Measurements from ENCODE around the gene BAZ1B. TPM values are rescaled to one million over a fixed set of nuclear protein-coding genes. Genes with fewer than 3 reads are reported as not detected.
"Not testable (repeated sequence)": the region's sequence is repeated elsewhere in the genome, so short reads cannot be mapped to it uniquely, and the experiment has no call there.

BAZ1B gene
- total and polyA plus RNA-seq, 5 donors from 2014 or later = 13.0 to 61.8 (median 13.9) TPM

DNA sequence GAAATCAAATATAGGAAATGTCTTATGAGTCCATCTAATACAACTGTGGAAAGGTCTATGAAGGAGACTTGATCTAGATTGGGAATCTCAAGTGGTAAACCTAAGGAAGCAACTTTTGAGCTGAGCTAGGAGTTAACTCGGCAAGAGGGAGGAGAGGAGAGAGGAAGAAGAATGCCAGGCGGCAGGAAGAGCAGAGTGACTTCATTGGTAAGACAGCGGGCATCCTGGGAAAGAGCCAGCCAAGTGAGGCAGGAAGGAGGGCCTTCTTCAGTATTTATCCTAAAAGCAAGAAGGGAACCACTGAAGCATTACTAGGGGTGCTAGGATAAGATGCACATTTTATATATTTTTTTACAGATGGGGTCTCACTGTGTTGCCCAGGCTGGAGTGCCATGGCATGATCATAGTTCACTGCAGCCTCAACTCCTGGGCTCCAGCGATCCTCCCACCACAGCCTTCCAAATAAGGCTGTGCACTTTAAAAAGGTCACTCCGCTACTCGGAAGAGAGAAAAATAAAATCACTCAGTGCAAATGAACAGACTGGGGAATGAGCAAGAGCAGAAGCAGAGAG is 33.4 kb upstream of the BAZ1B start:
- H3K4me3 Mint-ChIP-seq = peak overlapping the region; percentile 91 to 100 (median 95)
- peaks cover 19 to 44% (median 33%) of the 10 kb centered on the region in 4 donors for H3K4me1 Mint-ChIP-seq
- no peaks in the 10 kb centered on the region for H3K9me3 Mint-ChIP-seq
- H3K4me3 ChIP-seq (ENCODE audit: low read depth, low read length) = peak overlapping the region; percentile 88
- peaks cover 12% of the 10 kb centered on the region for H3K36me3 Mint-ChIP-seq
- peaks cover 22% of the 10 kb centered on the region for H3K4me1 ChIP-seq (ENCODE audit: control insufficient read depth, insufficient read depth, low read length, poor library complexity, severe bottlenecking)
- H3K9me3 ChIP-seq (ENCODE audit: control insufficient read depth in 2 of 2, low read length in 2 of 2) = no peaks in the 10 kb centered on the region
- peak overlapping the region; percentile 14 to 96 (median 83) for H3K27ac Mint-ChIP-seq
- peak overlapping the region; percentile 99 for H3K27ac ChIP-seq (ENCODE audit: insufficient read depth, low read length, poor library complexity, severe bottlenecking)
- ATAC-seq (ENCODE audit: low read depth in 2 of 2) = no peak
- H3K27me3 Mint-ChIP-seq = peaks cover 4% of the 10 kb centered on the region
- peaks cover 28% of the 10 kb centered on the region for H3K36me3 ChIP-seq (ENCODE audit: control insufficient read depth, insufficient read depth, low read length)
- DNase-seq = no peak
- H3K27me3 ChIP-seq (ENCODE audit: control insufficient read depth, insufficient read depth, low read length) = no peaks in the 10 kb centered on the region

DNA sequence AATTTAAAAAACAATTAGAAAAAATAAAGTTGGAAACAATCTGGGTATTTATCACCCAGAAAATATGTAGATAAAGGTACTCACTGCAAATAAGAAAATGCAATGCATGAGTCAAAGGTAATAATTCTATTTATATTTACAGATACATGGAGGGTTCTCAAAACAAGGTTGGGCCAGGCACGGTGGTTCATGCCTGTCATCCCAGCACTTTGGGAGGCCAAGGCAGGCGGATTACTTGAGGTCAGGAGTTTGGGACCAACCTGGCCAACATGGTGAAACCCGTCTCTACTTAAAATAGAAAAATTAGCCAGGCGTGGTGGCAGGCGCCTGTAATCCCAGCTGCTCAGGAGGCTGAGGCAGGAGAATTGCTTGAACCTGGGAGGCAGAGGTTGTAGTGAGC is 28.0 kb upstream of the BAZ1B start:
- H3K27me3 ChIP-seq (ENCODE audit: control insufficient read depth, insufficient read depth, low read length); ATAC-seq (ENCODE audit: low read depth in 2 of 2); H3K27ac ChIP-seq (ENCODE audit: insufficient read depth, low read length, poor library complexity, severe bottlenecking); H3K9me3 Mint-ChIP-seq; H3K4me3 ChIP-seq (ENCODE audit: low read depth, low read length); DNase-seq; H3K27me3 Mint-ChIP-seq; H3K4me3 Mint-ChIP-seq; H3K27ac Mint-ChIP-seq; H3K9me3 ChIP-seq (ENCODE audit: control insufficient read depth in 2 of 2, low read length in 2 of 2): not testable (repeated sequence)
- H3K36me3 Mint-ChIP-seq = peaks cover 16% of the 10 kb centered on the region
- peaks cover 9 to 57% (median 31%) of the 10 kb centered on the region in 4 donors for H3K4me1 Mint-ChIP-seq
- H3K36me3 ChIP-seq (ENCODE audit: control insufficient read depth, insufficient read depth, low read length) = peaks cover 54% of the 10 kb centered on the region
- peaks cover 11% of the 10 kb centered on the region for H3K4me1 ChIP-seq (ENCODE audit: control insufficient read depth, insufficient read depth, low read length, poor library complexity, severe bottlenecking)

- DNase-seq (no peak), ATAC-seq (ENCODE audit: low read depth in 2 of 2) (no peak)
- H3K27me3 ChIP-seq (ENCODE audit: control insufficient read depth, insufficient read depth, low read length) = no peaks in the 10 kb centered on the region
- peaks cover 4 to 53% (median 23%) of the 10 kb centered on the region in 4 donors for H3K4me1 Mint-ChIP-seq
- no peaks in the 10 kb centered on the region for H3K9me3 Mint-ChIP-seq
- H3K27ac Mint-ChIP-seq = no peak overlapping the region
- H3K36me3 ChIP-seq (ENCODE audit: control insufficient read depth, insufficient read depth, low read length) = peaks cover 46% of the 10 kb centered on the region
- peak overlapping the region in 3 of 4 donors; percentile 0 to 72 (median 3) for H3K4me3 Mint-ChIP-seq
- H3K27me3 Mint-ChIP-seq = no peaks in the 10 kb centered on the region
- peaks cover 16% of the 10 kb centered on the region for H3K36me3 Mint-ChIP-seq
- no peaks in the 10 kb centered on the region for H3K9me3 ChIP-seq (ENCODE audit: control insufficient read depth in 2 of 2, low read length in 2 of 2)
- peaks cover 11% of the 10 kb centered on the region for H3K4me1 ChIP-seq (ENCODE audit: control insufficient read depth, insufficient read depth, low read length, poor library complexity, severe bottlenecking)
- no peak overlapping the region for H3K27ac ChIP-seq (ENCODE audit: insufficient read depth, low read length, poor library complexity, severe bottlenecking)
- H3K4me3 ChIP-seq (ENCODE audit: low read depth, low read length) = no peak overlapping the region
Observed at GRCh38 chr7:73549176-73549575, 27.1 kb upstream of the BAZ1B start.

- Histone ChIP-seq H3K4me3 (ENCODE audit: low read depth, low read length) (no peak overlapping the region), H3K27ac (ENCODE audit: insufficient read depth, low read length, poor library complexity, severe bottlenecking) (no peak overlapping the region), H3K27me3 (ENCODE audit: control insufficient read depth, insufficient read depth, low read length) (no peaks in the 10 kb centered on the region), H3K36me3 (ENCODE audit: control insufficient read depth, insufficient read depth, low read length) (peaks cover 52% of the 10 kb centered on the region), H3K4me1 (ENCODE audit: control insufficient read depth, insufficient read depth, low read length, poor library complexity, severe bottlenecking) (peaks cover 11% of the 10 kb centered on the region), H3K9me3 (ENCODE audit: control insufficient read depth in 2 of 2, low read length in 2 of 2) (no peaks in the 10 kb centered on the region)
- Mint-ChIP-seq H3K4me3 (peak overlapping the region in 1 of 4 donors; percentile 13), H3K4me1 (peaks cover 4 to 53% (median 22%) of the 10 kb centered on the region in 4 donors), H3K27me3 (no peaks in the 10 kb centered on the region), H3K9me3 (no peaks in the 10 kb centered on the region), H3K36me3 (peaks cover 17% of the 10 kb centered on the region), H3K27ac (peak overlapping the region in 1 of 3 donors; percentile 71)
- no peak for ATAC-seq (ENCODE audit: low read depth in 2 of 2)
- no peak for DNase-seq
Observed at GRCh38 chr7:73547841-73548240, 25.7 kb upstream of the BAZ1B start.

GRCh38 chr7:73544678-73545077 is 22.6 kb upstream of the BAZ1B start:
- Histone ChIP-seq H3K36me3 (ENCODE audit: control insufficient read depth, insufficient read depth, low read length) (peaks cover 48% of the 10 kb centered on the region), H3K27ac (ENCODE audit: insufficient read depth, low read length, poor library complexity, severe bottlenecking) (no peak overlapping the region), H3K4me3 (ENCODE audit: low read depth, low read length) (no peak overlapping the region), H3K4me1 (ENCODE audit: control insufficient read depth, insufficient read depth, low read length, poor library complexity, severe bottlenecking) (peaks cover 11% of the 10 kb centered on the region), H3K27me3 (ENCODE audit: control insufficient read depth, insufficient read depth, low read length) (no peaks in the 10 kb centered on the region), H3K9me3 (ENCODE audit: control insufficient read depth in 2 of 2, low read length in 2 of 2) (no peaks in the 10 kb centered on the region)
- Mint-ChIP-seq H3K27me3 (no peaks in the 10 kb centered on the region), H3K4me3 (peak overlapping the region in 1 of 4 donors; percentile 43), H3K27ac (no peak overlapping the region), H3K9me3 (peaks cover 0 to 1% (median 0%) of the 10 kb centered on the region in 7 donors), H3K4me1 (peaks cover 4 to 45% (median 16%) of the 10 kb centered on the region in 4 donors), H3K36me3 (peaks cover 25% of the 10 kb centered on the region)
- ATAC-seq (ENCODE audit: low read depth in 2 of 2) (no peak), DNase-seq (no peak)

DNA sequence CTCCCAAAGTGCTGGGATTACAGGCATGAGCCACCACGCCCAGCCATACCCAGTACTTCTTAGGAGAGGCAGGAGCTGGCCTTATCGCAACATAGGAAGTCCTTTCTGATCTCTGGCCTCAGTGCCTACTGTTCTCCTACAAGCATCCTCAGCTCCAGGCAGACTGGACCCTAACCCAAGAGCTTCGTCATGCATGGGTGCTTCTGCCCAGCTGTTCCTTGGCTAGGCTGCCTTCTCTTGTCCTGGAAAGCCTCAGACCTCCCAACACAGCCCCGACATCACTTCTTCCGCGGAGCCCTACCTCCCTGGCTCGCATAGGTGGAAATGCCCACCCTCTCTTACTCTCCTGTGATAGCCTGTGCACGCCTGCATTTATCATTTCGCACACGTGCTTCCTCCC is 19.6 kb upstream of the BAZ1B start:
- H3K4me1 Mint-ChIP-seq = peaks cover 3 to 20% (median 7%) of the 10 kb centered on the region in 4 donors
- H3K27ac Mint-ChIP-seq = no peak overlapping the region
- no peak overlapping the region for H3K4me3 Mint-ChIP-seq
- no peaks in the 10 kb centered on the region for H3K4me1 ChIP-seq (ENCODE audit: control insufficient read depth, insufficient read depth, low read length, poor library complexity, severe bottlenecking)
- H3K27me3 ChIP-seq (ENCODE audit: control insufficient read depth, insufficient read depth, low read length) = no peaks in the 10 kb centered on the region
- H3K36me3 Mint-ChIP-seq = peaks cover 37% of the 10 kb centered on the region
- DNase-seq = no peak
- H3K9me3 ChIP-seq (ENCODE audit: control insufficient read depth in 2 of 2, low read length in 2 of 2) = no peaks in the 10 kb centered on the region
- ATAC-seq (ENCODE audit: low read depth in 2 of 2) = no peak
- peaks cover 0 to 1% (median 0%) of the 10 kb centered on the region in 7 donors for H3K9me3 Mint-ChIP-seq
- H3K4me3 ChIP-seq (ENCODE audit: low read depth, low read length) = no peak overlapping the region
- peaks cover 62% of the 10 kb centered on the region for H3K36me3 ChIP-seq (ENCODE audit: control insufficient read depth, insufficient read depth, low read length)
- H3K27ac ChIP-seq (ENCODE audit: insufficient read depth, low read length, poor library complexity, severe bottlenecking) = no peak overlapping the region
- no peaks in the 10 kb centered on the region for H3K27me3 Mint-ChIP-seq

DNA sequence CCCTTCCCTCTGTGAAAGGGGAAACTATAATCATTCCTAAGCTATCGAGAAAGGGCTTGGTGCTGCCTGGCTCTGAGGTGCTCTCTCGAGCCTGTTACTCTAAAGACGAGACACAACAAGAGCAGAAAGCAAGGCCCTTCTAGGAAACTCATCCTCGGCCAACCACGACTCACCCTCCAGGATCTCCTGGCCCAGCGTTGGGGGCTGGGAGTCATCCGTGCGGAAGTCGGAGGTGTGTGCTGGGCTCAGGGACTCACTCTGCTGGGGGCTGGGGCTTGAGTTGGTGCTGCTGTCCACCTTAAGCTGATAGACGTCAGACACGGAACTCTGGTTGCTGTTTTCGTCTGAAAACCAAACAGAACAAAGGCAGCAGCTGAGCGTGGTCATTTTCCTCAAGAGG is 17.6 kb upstream of the BAZ1B start:
- ATAC-seq (ENCODE audit: low read depth in 2 of 2) (no peak), DNase-seq (no peak)
- H3K4me3 ChIP-seq (ENCODE audit: low read depth, low read length) = no peak overlapping the region
- no peaks in the 10 kb centered on the region for H3K9me3 ChIP-seq (ENCODE audit: control insufficient read depth in 2 of 2, low read length in 2 of 2)
- peaks cover 45% of the 10 kb centered on the region for H3K36me3 Mint-ChIP-seq
- no peaks in the 10 kb centered on the region for H3K27me3 ChIP-seq (ENCODE audit: control insufficient read depth, insufficient read depth, low read length)
- H3K27ac Mint-ChIP-seq = peak overlapping the region in 1 of 3 donors; percentile 20
- H3K4me3 Mint-ChIP-seq = no peak overlapping the region
- H3K4me1 Mint-ChIP-seq = peaks cover 0 to 11% (median 3%) of the 10 kb centered on the region in 4 donors
- peaks cover 73% of the 10 kb centered on the region for H3K36me3 ChIP-seq (ENCODE audit: control insufficient read depth, insufficient read depth, low read length)
- H3K4me1 ChIP-seq (ENCODE audit: control insufficient read depth, insufficient read depth, low read length, poor library complexity, severe bottlenecking) = no peaks in the 10 kb centered on the region
- peaks cover 0 to 1% (median 0%) of the 10 kb centered on the region in 7 donors for H3K9me3 Mint-ChIP-seq
- no peaks in the 10 kb centered on the region for H3K27me3 Mint-ChIP-seq
- no peak overlapping the region for H3K27ac ChIP-seq (ENCODE audit: insufficient read depth, low read length, poor library complexity, severe bottlenecking)

DNA sequence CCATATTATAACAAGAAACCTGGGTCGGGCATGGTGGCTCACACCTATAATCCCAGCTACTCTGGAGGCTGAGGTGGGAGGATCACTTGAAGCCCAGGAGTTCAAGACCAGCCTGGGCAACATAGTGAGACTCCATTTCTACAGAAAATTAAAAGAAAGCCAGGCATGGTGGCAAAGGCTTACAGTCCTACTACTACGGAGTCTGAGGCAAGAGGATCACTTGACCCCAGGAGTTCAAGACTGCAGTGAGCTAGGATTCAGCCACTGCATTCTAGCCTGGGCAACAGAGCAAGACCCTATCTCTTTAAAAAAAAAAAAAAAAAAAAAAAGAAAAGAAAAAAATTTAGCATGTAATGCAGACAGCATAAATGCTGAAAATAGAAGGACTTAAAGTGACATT is 16.4 kb upstream of the BAZ1B start:
- not testable (repeated sequence) for H3K27me3 ChIP-seq (ENCODE audit: control insufficient read depth, insufficient read depth, low read length); H3K4me3 ChIP-seq (ENCODE audit: low read depth, low read length); H3K27me3 Mint-ChIP-seq; H3K27ac ChIP-seq (ENCODE audit: insufficient read depth, low read length, poor library complexity, severe bottlenecking); H3K9me3 Mint-ChIP-seq; ATAC-seq (ENCODE audit: low read depth in 2 of 2); H3K4me1 Mint-ChIP-seq; H3K27ac Mint-ChIP-seq; H3K4me3 Mint-ChIP-seq; H3K4me1 ChIP-seq (ENCODE audit: control insufficient read depth, insufficient read depth, low read length, poor library complexity, severe bottlenecking); H3K9me3 ChIP-seq (ENCODE audit: control insufficient read depth in 2 of 2, low read length in 2 of 2); DNase-seq
- H3K36me3 Mint-ChIP-seq = peaks cover 42% of the 10 kb centered on the region
- H3K36me3 ChIP-seq (ENCODE audit: control insufficient read depth, insufficient read depth, low read length) = peaks cover 70% of the 10 kb centered on the region

All from CD4-positive, CD25-positive, alpha-beta regulatory T cell (primary cell).